ENCODE measurements around the gene STARD7.

GRCh38 chr2:96180002-96180401 is 28.6 kb downstream of the STARD7 start:
- no peak for TF ChIP-seq POLR2AphosphoS5 (IDR thresholded peaks at IDR 0.05; ENCODE audit: insufficient read depth, low read depth, low read length)
- no peak for TF ChIP-seq CTCF (IDR thresholded peaks at IDR 0.05; ENCODE audit: extremely low read depth in 1 of 2, insufficient read depth in 1 of 2, low read depth in 1 of 2, low read length in 2 of 2)
- no peak for TF ChIP-seq POLR2A (IDR thresholded peaks at IDR 0.05; ENCODE audit: low read depth, low read length)
- TF ChIP-seq EZH2 (IDR thresholded peaks at IDR 0.05; ENCODE audit: borderline replicate concordance, low read depth, low read length, severe bottlenecking): no peak
- TF ChIP-seq JUN (IDR thresholded peaks at IDR 0.05; ENCODE audit: borderline replicate concordance, insufficient read depth, insufficient read length, low read depth): no peak
- TF ChIP-seq FOS (IDR thresholded peaks at IDR 0.05; ENCODE audit: borderline replicate concordance, insufficient read depth, low read length): no peak
- TF ChIP-seq MYC (IDR thresholded peaks at IDR 0.05; ENCODE audit: low read depth, low read length): no peak
- no peak for TF ChIP-seq MAX (IDR thresholded peaks at IDR 0.05; ENCODE audit: insufficient read depth, insufficient read length)
- TF ChIP-seq GATA2 (IDR thresholded peaks at IDR 0.05; ENCODE audit: insufficient read depth, insufficient read length, low read depth, low read length): no peak
